GM12872 (cell line): ENCODE data around the gene RUNX1.

Experiments used
- TF ChIP-seq, protein P1 (sequence below): IDR thresholded peaks from 3 replicates; pipeline ENCODE4 v1.5.1; 2011; ENCODE audit warnings: low read depth, mild to moderate bottlenecking, low read length, moderate library complexity; ENCODE audit not compliant: insufficient read depth

RUNX1 gene

DNA sequence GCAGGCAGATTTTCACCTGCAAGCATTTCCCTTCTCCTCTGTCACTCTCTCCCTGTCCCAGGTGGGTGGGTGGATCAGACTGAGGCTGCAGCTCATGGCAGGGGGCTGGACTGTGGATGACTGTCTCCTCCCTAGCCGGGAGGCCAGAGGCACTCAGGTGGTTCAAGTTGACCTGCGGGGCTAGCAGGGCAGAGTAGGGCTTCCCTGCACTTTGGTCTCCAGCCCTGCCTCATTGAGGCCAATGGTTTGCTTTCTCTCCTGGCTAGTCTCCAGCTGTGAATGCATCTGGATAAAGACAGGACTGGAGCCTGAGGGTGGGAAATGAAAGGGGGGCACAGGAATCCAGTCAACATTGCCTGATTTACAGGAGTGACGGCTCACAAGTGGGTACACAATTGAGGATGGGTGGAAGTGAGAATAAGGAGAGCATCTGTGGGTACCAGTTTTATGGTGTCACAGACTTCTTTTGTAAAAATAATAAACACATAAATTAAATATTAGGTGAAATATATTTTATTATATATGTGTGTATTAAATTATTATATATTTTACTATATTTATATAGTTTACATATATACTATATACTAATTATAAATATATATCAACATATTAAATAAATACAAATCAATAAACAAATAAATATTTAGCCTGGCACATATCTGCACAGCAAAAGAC lies 25.6 kb downstream of the RUNX1 start:
- TF ChIP-seq, protein P1, sequence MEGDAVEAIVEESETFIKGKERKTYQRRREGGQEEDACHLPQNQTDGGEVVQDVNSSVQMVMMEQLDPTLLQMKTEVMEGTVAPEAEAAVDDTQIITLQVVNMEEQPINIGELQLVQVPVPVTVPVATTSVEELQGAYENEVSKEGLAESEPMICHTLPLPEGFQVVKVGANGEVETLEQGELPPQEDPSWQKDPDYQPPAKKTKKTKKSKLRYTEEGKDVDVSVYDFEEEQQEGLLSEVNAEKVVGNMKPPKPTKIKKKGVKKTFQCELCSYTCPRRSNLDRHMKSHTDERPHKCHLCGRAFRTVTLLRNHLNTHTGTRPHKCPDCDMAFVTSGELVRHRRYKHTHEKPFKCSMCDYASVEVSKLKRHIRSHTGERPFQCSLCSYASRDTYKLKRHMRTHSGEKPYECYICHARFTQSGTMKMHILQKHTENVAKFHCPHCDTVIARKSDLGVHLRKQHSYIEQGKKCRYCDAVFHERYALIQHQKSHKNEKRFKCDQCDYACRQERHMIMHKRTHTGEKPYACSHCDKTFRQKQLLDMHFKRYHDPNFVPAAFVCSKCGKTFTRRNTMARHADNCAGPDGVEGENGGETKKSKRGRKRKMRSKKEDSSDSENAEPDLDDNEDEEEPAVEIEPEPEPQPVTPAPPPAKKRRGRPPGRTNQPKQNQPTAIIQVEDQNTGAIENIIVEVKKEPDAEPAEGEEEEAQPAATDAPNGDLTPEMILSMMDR: no peak

DNA sequence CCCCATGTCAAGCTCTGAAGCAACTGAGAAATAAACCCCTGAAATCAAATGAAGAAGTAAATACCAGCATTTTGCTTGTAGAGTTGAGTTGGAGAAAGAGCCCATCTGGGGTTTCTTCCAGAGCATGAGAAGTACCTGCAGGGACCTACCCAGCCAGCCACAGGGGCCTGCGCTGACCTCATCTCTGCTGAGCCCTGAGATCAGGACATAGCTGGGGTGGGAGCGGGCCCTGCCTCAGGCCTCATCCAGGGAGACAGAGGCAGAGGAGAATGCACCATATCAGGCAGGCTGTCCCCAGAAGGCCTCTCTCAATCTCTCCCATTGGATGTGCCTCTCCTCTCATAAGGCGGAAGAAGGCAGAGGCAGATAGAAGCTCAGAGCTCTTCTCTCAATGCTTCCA lies 27.6 kb downstream of the RUNX1 start:
- TF ChIP-seq, protein P1: no peak

DNA sequence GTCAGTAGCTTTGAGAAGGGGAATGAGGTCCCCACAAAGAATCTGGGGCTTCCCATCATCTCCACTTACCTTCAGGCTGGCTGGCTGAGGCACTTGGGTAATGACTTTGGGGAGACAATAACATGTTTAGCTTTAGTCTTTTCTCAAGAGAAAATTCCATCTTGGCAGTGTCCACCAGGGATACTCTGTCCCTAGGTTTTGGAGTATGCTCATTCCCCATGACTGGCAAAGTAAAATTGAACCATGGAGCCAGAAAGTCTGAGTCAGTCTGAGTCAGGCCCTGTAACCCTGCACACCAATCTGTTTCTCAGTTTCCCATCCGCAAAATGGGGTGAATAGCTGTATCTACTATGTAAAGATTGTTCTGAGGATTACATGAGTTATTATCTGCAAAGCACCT lies 28.2 kb downstream of the RUNX1 start:
- TF ChIP-seq, protein P1: no peak

DNA sequence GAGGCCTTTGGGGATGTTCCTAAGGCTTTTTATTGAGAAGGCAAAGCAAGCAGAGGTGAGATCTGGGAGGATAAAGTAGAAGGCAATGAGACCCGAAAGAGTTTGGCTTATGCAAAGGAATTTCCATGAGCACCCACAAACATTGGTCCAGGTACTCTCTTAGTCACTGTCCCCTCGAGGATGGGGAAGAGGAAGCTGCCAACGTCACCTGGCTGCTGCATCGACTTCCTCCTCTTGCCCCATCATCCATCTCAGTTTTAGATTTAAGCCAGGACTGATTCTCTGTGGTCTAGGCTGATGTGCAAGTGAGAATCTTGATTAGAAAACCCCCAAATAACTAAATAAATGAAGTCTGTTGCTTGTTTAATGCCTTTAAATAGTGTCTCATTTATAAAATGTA lies 28.7 kb downstream of the RUNX1 start:
- TF ChIP-seq, protein P1: no peak

DNA sequence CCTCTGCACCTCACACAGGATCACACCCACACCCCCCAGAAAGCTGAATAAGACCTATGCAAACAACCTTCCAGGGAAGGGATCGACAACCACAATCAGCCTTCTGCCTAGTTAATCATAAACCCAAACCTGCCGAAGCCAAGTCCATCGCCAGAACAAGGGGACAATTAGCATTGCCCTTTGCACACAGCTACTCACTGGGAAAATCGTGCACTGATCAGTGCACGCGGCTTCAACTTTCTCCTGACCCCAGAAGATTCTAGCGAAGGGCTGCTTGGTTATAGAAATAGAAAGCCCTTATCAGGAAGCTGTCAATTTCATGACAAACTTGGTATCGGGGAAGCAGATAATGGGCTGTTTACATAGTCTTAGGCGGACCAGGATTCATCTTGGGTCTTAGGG lies 29.5 kb downstream of the RUNX1 start:
- TF ChIP-seq, protein P1: no peak

DNA sequence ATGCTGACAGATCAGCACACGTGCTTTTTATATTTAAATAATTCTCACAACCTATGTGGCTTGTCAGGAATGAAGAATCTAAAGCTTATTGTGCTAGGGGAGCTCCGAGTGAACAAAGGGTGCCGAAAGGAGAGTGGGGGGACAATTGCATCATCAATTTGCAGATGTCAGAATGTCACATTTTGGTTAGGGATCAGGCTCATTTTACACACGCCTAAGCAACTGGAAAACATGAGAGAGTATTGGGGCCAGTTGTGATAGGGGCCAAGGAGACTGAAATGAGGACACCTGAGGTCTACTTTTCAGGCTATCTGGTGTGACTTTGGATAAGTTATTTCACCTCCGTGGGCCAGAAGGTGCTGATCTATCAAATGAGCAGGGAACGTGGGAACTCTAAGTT lies 31.8 kb downstream of the RUNX1 start:
- TF ChIP-seq, protein P1: no peak

DNA sequence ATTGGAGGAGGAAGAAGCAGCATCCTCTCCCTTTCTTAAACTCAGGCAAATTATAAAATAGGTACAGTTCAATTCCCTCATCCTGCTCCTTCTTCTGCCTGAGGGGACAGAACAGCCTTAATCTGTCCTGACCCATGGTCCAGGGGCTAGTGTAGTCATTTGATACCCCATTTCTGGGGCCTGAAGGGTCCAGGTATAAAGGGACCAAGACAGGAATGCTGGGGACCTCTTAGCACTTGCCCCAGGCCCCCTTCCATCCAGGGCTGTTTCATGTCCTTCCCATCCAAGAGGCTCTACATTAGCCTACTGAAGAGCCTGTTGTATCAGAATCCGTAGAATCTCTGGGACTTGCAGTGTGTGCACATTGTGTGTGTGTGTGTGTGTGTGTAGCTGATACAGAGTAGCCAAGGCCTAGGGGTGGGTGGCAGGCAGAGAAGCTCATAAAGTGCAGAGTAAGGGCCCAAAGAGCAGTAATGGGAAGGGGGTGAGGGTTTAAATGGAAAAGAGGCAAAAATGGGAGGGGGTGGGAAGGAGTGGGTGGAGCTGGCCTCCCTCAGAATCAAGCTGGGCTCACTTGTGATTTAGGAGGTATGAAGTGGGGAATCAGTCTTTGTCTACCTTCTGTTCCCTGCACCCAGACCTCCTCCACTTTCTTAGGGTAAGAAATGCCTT lies 32.4 kb downstream of the RUNX1 start:
- TF ChIP-seq, protein P1: no peak
